NCI-H82 (cell line): ENCODE data around the gene METAP1D.
"Not testable (repeated sequence)": the region's sequence is repeated elsewhere in the genome, so short reads cannot be mapped to it uniquely, and the experiment has no call there.

Source experiments
- DNase-seq: peaks from one replicate; lab custom pipeline; 2025; lab: John Stamatoyannopoulos, UW

METAP1D gene

DNA sequence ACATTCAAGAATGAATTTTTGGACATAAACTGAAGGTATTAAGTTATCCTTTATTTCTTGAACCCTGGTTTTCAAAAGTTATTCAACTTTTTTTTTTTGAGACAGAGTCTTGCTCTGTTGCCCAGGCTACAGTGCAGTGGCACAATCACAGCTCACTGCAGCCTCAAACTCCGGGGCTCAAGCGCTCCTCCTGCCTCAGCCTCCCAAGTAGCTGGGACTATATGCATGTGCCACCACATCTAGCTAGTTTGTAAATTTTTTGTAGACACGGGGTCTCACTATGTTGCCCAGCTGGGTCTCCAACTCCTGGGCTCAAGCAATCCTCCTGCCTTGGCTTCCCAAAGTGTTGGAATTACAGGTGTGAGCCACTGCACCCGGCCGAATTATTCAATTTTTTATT lies 2.7 kb upstream of the METAP1D start:
- not testable (repeated sequence) for DNase-seq

DNA sequence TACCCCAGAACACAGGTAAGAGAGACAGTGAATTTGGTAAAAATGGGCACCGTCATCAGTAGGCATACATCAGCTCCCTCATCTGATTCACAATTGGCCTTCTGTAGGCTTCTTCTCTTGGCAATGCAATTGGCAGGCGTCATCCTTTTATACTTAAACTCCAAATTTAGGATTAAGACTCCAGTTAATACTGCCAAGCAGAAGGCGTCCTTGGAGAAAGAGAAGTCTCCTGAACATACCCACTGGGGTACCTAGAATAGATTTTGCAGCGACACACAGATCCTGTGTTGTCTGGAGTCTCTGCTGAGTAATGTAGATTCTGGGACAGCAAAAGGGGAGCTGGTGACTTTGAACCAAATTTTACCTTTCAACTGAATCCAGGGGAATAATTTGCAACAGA lies 592 bp upstream of the METAP1D start:
- peak; percentile 42 for DNase-seq

DNA sequence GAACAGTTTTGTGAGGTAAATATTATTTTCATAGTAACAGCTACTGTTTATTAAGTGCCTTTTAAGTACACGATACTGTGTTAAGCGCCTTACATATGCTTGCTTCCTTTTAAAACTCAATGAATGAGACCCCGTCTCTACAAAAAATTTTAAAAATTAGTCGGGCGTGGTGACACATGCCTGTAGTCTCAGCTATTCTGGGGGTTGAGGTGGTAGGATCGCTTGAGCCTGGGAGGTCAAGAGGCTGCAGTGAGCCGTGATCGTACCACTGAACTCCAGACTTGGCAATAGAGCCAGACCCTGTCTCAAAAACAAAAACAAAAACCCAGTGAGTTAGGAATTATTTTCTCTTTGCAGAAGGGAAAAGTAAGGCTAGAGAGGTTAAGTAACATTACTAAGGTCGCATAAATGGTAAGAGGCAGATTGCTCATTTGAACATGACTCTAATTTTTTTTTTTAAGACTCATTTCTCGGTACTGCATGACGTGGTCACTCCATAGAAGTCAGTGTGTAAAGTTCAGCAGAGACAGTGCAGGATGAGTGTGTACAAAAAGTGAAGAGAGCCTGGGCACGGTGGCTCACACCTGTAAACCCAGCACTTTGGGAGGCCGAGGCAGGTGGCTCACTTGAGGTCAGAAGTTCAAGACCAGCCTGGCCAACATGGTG lies 1.1 kb downstream of the METAP1D start:
- DNase-seq = peak; percentile 35

DNA sequence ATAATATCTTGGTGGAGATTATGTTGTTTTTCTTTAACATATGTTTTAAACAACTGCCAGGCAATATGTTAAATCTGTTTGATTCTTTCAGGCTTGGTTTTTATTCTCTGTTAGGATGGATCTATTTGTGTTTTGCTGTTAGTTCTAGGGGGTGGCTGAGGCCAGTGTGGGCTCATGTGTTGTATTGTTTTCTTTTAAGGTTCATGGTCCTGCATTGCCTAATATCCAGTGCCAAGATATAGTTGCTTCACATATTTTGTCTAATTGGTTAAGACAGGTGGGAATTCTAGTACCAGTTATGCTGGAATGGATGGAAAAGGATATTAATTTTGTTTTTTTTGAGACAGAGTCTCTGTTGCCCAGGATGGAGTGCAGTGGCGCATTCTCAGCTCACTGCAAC lies 7.6 kb downstream of the METAP1D start:
- no peak for DNase-seq

DNA sequence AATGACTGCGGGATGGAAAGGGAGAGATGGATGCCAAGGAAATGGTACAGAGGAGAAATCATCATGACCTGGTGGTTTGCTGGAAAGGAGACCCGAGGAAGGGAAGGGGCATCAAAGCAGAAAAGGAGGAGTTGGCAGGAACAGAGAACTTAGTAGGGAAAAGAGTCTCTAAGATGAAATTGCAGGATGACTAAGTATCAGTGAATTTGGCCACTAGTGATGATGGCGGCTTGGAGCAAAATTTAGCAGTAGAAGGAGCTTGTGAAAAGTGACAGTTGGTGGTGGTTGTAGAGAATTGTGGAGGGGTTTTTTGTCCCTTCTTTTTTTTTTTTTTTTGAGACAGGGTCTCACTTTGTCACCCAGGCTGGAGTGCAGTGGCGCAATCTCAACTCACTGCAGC lies 10.1 kb downstream of the METAP1D start:
- no peak for DNase-seq

DNA sequence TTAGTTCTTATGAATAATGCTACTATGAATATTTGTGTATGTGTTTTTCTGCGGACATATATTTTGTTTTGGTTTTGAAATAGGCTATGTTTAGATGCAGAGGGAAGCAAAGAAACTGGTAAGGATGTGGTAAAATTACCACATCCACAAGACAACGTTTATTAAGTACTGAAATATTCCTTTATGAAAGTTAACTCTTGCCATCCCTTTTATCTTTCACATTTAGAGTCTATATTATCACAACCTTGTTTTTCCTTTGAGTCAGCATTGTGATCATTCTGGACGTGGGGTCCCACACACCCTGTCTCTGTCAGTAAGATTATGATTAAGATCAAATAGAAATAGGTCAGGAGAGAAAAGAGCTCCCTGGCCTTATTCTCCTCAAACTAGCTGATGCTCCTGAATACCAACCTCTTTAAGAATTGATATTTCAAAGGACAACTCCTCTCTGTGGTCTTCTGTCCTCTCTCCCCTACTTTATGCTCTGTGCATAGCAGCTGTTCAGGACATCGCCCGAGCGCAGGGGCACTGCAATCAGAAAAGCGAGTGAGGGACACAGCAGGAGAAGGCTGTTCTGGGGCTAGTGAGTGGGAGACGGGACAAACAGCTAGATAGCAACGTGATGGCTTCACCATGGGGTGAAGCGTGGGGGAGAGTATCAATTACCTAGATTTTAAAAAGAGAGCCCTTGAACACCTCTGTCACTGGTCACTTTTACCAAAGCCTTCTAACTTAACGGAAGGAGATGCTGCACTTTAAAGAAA lies 12.2 kb downstream of the METAP1D start:
- no peak for DNase-seq

DNA sequence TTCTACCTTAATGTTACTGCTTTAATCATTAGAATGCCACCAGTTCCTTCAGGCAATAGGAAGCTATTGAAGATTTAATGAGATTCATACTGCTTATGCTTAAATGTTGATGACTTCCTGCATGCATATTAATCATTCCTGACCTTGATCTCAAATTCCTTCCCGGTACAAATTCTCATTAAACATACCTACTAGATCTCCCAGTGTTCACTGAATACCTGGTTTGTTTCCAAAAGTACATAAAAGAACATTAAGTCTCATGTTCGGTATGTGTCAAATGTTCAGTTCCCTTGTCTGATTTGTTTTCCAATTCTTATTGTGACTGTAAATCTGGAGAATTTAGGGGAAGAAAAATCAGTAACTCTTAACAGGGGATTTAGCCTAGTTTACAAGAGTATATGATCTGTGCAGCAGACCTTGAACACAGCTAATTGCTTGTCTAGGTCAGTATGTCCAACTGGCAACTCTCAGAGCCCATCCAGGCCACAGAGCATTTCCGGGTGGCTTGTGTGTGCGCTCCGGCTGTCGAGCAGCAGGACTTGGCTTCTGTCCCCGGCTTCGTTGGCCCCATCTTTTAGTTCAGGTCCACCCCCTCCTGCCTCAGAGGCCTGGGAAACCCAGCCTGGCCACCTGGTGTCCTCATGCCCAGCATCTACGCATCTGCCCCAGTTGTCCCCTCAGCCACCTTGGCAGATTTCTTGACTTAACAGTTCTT lies 13.1 kb downstream of the METAP1D start:
- DNase-seq = peak; percentile 15

DNA sequence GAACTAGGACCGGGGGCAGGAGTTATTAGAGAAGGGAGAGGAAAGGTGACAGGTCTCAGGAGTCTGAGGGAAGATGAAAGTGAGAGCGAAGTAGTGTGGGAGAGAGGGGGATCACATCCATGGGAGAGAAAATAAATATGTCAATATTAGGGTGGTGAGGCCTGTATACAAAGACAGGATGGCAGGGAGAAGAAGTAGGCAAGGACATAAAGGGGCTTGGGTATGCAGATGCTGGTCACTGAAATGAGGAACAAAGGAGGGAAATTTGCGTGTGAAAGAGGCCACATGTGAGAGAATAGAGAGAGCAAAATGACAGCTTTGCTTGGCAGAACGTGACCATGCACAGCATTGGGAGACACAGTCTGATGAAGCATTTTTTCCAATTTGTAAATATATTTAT lies 13.6 kb downstream of the METAP1D start:
- DNase-seq = no peak

DNA sequence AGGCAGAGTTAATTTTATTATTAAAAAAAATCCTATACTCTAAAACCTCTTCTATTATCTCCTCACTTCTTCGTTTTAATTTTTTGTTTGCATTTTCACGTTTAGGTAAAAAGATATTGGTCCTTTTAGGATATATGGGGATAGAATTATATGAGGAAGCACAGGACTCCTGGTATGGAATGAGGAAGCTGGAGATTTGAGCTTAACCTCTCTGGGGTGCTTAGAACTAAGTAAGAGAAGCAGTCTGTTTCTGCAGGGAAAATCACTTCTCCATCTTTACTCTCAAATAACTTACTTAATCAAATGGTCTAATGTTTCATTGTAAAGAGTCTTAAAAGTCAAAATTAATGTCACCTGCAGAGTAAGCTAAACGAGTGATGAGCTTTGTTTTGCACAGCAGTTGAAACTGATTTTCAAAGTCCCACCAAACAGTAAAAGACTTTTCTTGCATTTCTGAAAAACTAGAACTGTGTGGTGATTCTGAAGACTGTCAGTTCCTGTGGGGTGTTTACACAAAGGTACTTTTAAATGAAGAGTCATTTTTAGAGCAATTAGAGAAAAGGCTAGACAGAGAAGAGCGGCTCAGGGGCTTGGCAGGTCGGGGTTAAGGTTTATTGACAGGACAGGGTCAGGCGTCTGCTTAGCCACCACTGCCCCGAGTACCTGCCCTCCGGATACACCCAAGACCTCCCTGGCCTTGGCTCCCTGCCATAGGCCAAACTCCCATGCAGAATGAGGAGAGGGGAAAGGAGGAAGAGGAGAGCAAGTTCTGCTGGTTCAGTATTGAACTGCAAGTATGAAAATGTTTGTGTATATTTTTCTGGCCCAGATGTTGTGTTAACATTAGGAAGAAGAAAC lies 21.6 kb downstream of the METAP1D start:
- peak; percentile 23 for DNase-seq

DNA sequence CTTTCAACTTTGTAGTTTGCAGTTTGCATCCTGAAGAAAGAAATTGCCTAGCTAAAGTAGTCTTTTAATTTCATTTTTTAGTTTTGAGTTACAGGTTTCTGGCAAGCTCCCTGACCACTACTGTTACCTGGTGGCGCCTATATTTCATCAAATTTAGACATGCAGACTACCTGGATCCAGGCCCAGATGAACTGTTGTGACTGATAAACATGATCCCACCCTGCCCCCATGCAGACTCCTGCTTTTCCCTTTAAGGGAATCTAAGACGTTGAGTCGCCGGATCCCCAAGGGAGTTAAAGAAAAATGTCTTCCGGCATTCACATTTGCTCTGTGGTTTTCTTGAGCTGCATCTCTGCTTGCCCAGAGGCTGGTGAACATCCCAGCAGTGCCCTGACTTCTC lies 22.2 kb downstream of the METAP1D start:
- DNase-seq = peak; percentile 60

DNA sequence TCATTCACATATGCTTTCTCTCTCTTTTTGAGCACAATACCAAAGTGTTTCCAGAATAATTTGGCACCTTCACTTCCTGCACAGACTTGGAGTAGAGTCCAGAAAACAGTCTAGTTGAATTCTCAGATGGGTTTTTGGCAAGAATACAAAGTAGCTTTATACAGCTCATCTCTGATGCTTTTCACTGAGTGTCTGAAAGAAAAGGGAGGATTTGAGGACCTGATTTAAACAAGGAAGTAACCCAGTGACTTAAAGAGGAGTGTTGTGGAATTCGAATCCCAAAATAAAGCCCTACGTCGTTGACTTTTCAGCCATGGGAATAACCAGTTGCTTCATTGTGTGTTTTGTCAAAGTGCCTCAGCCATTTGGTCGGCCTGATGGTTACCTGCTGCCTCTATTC lies 31.8 kb downstream of the METAP1D start:
- no peak for DNase-seq

DNA sequence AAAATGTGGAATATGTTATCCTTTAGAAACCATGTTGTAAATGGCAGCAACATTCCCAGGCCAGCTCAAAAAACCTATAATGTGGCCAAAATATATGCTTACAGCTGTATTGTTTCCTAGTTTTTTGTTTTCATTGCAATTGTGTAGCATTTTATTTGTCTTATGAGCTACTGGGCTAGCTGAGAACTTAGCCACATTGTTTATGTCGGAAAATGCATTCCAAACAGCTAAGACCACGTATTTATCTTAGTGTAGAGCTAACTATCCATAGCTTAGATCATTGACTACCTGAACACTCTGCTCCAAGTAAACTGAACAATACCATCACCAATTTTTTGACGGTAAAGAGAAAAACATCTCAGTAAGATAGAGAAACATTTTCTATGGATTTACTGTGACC lies 38.4 kb downstream of the METAP1D start:
- DNase-seq = no peak

DNA sequence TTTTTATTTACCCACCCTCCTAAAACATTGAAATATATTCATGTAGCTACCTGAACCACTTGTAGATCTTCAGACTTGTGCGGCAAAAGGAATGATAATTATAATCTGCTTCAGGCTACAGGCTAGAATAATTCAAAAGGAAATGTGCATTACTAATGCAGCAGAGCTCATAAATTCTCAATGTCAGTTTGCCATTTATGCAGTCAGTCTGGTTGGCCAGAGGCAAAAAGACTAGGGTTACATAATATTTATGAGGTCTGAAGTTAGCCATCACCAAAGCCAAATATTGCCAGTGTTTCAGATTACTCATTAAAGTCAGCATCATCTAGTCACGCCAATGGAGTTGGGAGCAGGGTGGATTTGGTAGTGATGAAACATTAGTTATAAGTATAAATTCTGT lies 38.9 kb downstream of the METAP1D start:
- no peak for DNase-seq

DNA sequence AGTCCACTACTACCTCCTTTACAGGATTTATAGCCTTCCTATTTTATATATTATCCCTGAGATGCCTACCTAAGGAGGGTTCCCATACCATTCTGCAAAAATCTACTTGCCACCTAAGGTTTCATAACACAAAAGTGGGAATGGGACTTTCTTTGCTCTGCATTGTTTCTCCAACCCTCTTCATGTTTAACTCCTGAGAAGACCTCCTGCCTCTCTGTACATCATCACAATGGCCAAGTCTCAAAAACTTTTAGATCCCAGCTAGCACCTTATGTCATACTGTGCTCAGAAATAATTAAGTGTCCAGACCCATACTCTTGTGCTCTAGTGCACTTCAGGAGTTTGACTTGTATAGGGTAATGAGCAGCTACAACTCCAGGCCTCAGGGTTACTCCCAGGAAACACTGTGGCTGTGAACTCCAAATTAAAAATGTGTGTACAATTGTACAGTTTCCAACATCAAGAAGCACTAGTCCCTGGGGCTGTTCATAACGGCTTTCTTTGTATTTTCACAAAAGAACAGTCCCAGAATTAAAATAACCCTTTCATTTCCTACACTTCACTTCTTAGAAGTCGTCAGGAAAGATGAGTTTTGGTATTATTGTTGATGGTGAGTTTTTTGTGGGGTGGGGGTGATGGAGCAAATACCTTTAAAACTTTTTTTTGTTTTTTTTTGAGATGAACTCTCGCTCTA lies 39.4 kb downstream of the METAP1D start:
- no peak for DNase-seq

DNA sequence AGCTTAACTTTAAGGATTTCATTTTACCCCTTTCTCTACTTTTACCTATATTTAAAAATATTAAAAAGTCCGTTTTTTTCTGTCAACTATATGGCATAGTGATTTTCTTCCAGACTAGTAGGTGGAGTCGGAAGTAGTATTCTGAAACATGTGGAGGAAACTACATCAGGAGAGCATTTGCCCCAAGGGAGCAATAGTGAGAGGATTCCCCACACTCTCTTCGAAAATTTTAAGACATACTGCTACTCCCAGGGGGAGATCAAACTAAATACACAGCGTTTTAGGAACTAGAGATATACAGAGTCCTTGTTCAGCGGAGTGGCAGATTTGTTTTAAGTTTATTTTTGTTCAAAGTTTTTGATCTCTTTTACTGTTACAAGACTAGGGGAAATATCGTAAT lies 40.6 kb downstream of the METAP1D start:
- no peak for DNase-seq

DNA sequence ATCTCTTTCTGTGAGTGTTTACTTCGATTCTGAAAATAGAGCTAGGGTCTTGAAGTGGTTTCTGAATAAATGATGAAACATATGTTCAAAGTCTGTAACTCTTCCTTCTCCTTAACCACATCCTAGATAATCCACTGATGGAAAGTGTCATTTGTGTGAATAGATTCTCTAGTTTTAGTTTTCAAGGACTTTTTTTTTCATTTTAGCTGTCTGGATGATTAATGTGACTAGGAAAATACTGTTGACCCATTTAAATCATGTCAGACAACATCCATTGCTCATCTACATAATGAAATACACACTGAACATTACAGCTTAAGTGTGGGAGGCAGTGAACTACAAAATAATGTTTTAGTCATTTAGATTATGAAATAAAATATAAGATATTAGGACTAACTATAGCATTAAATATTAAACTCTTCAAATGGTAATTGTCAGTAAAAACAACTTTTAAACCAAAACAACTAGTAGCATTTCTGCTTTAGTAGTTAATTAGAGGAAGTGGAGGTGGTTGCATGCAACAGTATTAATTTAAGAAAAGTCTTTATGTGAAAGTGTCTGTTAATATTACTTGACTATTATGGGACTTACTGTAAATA lies 46.4 kb downstream of the METAP1D start:
- no peak for DNase-seq

DNA sequence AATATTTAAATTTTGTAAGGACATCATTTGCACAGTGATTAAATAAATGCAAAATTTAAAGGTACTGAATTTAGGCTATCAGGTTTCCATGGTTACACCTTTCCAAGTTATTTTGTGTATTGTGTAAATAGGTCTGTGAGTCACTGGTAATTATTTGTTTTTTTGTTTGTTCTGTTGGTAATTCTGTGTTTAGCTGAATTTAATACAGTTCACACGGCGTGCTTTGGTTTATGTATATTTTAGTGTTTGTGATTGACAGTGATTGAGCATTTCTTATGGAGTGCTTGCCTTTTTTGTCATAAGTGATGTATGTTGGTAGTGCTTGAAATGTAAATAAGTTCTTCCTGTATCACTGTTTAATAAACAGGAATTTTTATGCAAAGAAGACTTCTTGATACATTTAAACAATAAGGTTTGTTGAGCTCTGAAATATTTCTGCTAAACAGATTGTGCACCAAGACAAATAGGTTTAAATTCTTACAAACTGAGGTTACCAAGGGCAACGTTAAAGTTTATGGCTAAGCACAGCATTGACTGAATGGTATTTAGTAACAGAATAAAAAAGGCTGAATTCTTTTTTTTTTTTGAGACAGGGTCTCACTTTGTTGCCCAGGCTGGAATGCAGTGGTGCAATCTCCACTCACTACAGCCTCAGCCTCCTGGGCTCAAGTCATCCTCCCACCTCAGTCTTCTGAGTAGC lies 47.3 kb downstream of the METAP1D start:
- DNase-seq = no peak

DNA sequence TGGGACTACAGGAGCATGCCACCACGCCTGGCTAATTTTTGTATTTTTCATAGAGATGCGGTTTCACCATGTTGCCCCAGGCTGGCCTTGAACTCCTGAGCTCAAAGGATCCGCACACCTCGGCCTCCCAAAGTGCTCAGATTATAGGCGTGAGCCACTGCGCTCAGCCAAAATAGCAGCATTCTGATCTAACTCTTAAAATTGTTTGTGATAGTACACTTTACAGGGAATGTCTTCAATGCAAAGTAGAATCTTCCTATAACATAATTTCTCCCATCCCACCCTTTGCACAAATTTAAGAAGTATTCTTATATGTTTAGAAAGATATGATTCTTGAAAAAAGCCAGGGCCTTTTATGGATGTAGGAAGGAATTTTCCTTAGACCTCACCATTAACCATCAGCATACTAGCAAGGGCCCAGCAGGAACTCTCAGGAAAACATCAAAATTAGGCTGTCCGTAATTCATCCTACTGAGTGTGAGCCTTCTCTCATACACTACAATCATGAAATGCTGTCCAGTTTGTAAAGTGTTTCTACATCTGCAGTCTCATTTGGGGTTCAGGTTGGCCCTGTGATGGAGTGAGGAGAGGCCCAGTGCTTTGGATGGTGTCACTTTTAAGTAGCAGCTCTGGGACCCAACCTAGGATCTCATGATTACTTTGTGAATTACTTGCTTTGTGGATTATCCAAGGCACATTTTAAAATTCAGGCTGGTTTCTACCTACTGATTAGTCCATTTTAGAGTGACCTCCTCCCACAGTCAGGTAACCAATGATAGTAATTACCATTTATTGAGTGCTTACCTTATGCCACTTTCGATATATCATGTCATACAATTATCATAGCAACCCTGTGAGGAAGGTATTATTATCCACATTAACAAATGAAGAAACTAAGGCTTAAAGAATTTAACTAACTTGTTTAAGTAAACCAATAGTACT lies 48.1 kb downstream of the METAP1D start:
- no peak for DNase-seq
